ENCODE results near the gene CFAP20DC. TPM values are rescaled to one million over a fixed set of nuclear protein-coding genes. Genes with fewer than 3 reads are reported as not detected.

CFAP20DC gene
- total and polyA plus RNA-seq, 2 of the 13 experiments (the other 11 are each of a cell fraction or from before 2014, with no cell fraction given) = not detected

DNA sequence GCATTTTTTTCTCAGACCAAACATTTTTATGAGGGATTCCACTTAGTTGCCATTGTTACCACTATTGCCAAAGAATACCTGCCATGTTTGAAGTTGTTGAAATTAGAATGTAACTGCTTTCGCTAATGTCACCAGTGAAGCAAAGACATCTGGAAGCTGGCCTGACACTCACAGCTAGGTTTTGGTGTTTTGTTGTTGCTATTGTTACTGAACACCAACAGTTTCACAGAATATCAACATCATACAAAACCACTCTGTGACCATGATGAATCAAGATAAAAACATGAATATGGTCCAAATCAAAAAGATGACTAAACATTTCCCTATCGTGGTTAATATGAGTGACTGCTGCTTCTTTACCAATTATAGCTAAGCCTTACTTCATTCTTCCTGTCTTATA is 6.9 kb upstream of the CFAP20DC start (continued):
- TF ChIP-seq RORA (CRISPR knock-in tag; IDR thresholded peaks at IDR 0.05) = no peak
- no peak for TF ChIP-seq ZNF629 (CRISPR knock-in tag; conservative IDR thresholded peaks at IDR 0.05)
- TF ChIP-seq ZNF343 (CRISPR knock-in tag; IDR thresholded peaks at IDR 0.05) = no peak
- TF ChIP-seq JUN (CRISPR knock-in tag; IDR thresholded peaks at IDR 0.05) = no peak
- TF ChIP-seq MEIS1 (CRISPR knock-in tag; IDR thresholded peaks at IDR 0.05; ENCODE audit: borderline replicate concordance) = no peak
- TF ChIP-seq ZNF296 (CRISPR knock-in tag; conservative IDR thresholded peaks at IDR 0.05) = no peak
- no peak for TF ChIP-seq SMAD3 (CRISPR knock-in tag; IDR thresholded peaks at IDR 0.05)

DNA sequence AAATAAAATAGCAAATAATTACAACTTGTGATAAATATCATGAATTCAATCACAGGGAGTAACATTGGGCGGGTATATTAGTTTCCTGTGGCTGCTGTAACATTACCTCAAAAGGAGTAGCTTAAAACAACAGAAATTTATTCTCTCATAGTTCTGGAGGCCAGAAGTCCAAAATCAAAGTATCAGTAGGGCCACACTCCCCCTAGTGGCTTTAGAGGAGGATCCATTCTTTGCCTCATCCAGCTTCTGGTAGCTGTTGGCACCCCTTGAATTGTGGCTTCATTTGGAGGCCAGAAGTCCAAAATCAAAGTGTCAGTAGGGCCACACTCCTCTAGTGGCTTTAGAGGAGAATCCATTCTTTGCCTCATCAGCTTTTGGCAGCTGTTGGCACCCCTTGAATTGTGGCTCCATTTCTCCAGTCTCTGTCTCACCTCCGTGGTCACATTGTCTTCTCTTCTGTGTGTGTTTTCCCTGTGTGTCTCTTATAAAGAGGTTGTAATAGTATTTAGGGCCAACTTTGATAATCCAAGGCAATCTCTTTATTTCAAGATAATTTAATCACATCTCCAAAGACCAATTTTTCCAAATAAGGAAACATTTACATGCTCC is 3.1 kb upstream of the CFAP20DC start:
- no peaks in the 10 kb centered on the region for H4K20me1 ChIP-seq (ENCODE audit: insufficient read depth, low read length)
- ChIA-PET CTCF (ENCODE audit: low intra/inter-chr PET ratio, low total read pairs) (interaction anchor here (1.4 to 1.9 kb wide), 3 partner anchors 58 to 412 kb away, joined by 3 to 9 read pairs (median 4); no protein-coding TSS in a partner anchor), POLR2A (no interaction called here)
- FAIRE-seq (no peak), DNase-seq (ENCODE audit: low spot score) (peak; percentile 25), ATAC-seq (peak; percentile 80)
- H3K9me3 ChIP-seq (ENCODE audit: low read length) = no peaks in the 10 kb centered on the region
- no peak overlapping the region for H3K9ac ChIP-seq (ENCODE audit: insufficient read depth, low read depth, low read length)
- H3K36me3 ChIP-seq (replicated peaks in 1 of 2; ENCODE audit: control insufficient read depth in 1 of 2, insufficient read depth in 2 of 2, low read length in 2 of 2) = no peaks in the 10 kb centered on the region
- no peak overlapping the region for H3K4me2 ChIP-seq (ENCODE audit: low read depth, low read length)
- no peaks in the 10 kb centered on the region for H3K79me2 ChIP-seq (ENCODE audit: insufficient read depth, low read length)
- no peak overlapping the region for H3K4me3 ChIP-seq (replicated peaks in 1 of 3; ENCODE audit: insufficient read depth in 1 of 3, low read depth in 2 of 3, low read length in 3 of 3)
- no peak overlapping the region for H2AFZ ChIP-seq (ENCODE audit: low read length)
- no peak overlapping the region for H3K27ac ChIP-seq (ENCODE audit: extremely low read length, insufficient read depth, low read length)
- intact Hi-C loops (cut with micrococcal nuclease; ENCODE audit: unreplicated experiment) = loop anchor here (2.0 kb wide), 2 partner anchors 58 to 228 kb away; no protein-coding TSS in a partner anchor
- in situ Hi-C loops (cut with HindIII; ENCODE audit: extremely low pct_ligation_motif_present, low pct_unique_long_range_greater_than_20kb) = loop anchor here (5.0 kb wide), 1 partner anchor 411 kb away; no protein-coding TSS in a partner anchor
- no peaks in the 10 kb centered on the region; a peak in 1 of 5 replicates for H3K27me3 ChIP-seq (ENCODE audit: control insufficient read depth in 1 of 2, insufficient read depth in 2 of 2, low read length in 2 of 2)
- BruUV-seq (replicated peaks) = no TSS peak
- 5% methylated on average over 2 of the region's 2 CpGs for WGBS (ENCODE audit: low lambda C conversion rate)
- no peaks in the 10 kb centered on the region for H3K4me1 ChIP-seq (ENCODE audit: insufficient read depth, low read length)
- TF ChIP-seq, protein P1, sequence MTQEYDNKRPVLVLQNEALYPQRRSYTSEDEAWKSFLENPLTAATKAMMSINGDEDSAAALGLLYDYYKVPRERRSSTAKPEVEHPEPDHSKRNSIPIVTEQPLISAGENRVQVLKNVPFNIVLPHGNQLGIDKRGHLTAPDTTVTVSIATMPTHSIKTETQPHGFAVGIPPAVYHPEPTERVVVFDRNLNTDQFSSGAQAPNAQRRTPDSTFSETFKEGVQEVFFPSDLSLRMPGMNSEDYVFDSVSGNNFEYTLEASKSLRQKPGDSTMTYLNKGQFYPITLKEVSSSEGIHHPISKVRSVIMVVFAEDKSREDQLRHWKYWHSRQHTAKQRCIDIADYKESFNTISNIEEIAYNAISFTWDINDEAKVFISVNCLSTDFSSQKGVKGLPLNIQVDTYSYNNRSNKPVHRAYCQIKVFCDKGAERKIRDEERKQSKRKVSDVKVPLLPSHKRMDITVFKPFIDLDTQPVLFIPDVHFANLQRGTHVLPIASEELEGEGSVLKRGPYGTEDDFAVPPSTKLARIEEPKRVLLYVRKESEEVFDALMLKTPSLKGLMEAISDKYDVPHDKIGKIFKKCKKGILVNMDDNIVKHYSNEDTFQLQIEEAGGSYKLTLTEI (CRISPR knock-in tag; conservative IDR thresholded peaks at IDR 0.05) = no peak
- TF ChIP-seq, protein P2, sequence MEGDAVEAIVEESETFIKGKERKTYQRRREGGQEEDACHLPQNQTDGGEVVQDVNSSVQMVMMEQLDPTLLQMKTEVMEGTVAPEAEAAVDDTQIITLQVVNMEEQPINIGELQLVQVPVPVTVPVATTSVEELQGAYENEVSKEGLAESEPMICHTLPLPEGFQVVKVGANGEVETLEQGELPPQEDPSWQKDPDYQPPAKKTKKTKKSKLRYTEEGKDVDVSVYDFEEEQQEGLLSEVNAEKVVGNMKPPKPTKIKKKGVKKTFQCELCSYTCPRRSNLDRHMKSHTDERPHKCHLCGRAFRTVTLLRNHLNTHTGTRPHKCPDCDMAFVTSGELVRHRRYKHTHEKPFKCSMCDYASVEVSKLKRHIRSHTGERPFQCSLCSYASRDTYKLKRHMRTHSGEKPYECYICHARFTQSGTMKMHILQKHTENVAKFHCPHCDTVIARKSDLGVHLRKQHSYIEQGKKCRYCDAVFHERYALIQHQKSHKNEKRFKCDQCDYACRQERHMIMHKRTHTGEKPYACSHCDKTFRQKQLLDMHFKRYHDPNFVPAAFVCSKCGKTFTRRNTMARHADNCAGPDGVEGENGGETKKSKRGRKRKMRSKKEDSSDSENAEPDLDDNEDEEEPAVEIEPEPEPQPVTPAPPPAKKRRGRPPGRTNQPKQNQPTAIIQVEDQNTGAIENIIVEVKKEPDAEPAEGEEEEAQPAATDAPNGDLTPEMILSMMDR (CRISPR knock-in tag; IDR thresholded peaks at IDR 0.05) = peak; percentile 66
- TF ChIP-seq SMC3 (IDR thresholded peaks at IDR 0.05; ENCODE audit: low read length) (peak; percentile 39; the same call in 1 of the 2 replicates), SP2 (CRISPR knock-in tag; IDR thresholded peaks at IDR 0.05) (no peak), ZNF263 (CRISPR knock-in tag; IDR thresholded peaks at IDR 0.05) (no peak), NCOA2 (CRISPR knock-in tag; IDR thresholded peaks at IDR 0.05) (no peak), SMARCE1 (IDR thresholded peaks at IDR 0.05; ENCODE audit: borderline replicate concordance) (no peak), RAD21 (CRISPR knock-in tag; IDR thresholded peaks at IDR 0.05) (peak; percentile 32; the same call in 1 of the 2 replicates), ZNF343 (CRISPR knock-in tag; IDR thresholded peaks at IDR 0.05) (no peak), GZF1 (CRISPR knock-in tag; IDR thresholded peaks at IDR 0.05) (no peak), JUNB (CRISPR knock-in tag; IDR thresholded peaks at IDR 0.05; ENCODE audit: borderline replicate concordance) (no peak)
- TF ChIP-seq, protein P3, sequence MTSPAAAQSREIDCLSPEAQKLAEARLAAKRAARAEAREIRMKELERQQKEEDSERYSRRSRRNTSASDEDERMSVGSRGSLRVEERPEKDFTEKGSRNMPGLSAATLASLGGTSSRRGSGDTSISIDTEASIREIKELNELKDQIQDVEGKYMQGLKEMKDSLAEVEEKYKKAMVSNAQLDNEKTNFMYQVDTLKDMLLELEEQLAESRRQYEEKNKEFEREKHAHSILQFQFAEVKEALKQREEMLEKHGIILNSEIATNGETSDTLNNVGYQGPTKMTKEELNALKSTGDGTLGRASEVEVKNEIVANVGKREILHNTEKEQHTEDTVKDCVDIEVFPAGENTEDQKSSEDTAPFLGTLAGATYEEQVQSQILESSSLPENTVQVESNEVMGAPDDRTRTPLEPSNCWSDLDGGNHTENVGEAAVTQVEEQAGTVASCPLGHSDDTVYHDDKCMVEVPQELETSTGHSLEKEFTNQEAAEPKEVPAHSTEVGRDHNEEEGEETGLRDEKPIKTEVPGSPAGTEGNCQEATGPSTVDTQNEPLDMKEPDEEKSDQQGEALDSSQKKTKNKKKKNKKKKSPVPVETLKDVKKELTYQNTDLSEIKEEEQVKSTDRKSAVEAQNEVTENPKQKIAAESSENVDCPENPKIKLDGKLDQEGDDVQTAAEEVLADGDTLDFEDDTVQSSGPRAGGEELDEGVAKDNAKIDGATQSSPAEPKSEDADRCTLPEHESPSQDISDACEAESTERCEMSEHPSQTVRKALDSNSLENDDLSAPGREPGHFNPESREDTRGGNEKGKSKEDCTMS (CRISPR knock-in tag; conservative IDR thresholded peaks at IDR 0.05) = no peak

All from HepG2 (cell line).